ENCODE results near the gene NEDD4.

DNA sequence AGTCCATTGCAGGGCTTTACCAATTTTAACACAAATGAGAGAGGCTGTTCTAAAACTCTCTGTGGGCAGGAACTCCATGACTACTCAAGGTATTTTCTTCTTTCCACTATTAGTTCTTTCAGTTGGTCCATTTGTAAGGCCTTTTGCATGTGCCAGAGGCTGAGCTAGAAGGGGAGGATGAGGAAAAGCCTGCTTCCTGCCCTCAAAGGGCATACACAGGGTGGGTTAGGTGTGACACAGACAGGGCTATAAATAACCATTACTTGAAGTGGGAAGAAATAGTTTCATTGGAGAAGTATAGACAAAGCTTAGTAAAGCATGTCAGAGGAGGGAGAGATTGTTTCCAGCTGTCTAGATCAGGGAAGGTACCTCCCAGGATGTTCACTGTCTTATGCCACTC, 198.4 kb downstream of the NEDD4 start:
- TF ChIP-seq, protein P1, sequence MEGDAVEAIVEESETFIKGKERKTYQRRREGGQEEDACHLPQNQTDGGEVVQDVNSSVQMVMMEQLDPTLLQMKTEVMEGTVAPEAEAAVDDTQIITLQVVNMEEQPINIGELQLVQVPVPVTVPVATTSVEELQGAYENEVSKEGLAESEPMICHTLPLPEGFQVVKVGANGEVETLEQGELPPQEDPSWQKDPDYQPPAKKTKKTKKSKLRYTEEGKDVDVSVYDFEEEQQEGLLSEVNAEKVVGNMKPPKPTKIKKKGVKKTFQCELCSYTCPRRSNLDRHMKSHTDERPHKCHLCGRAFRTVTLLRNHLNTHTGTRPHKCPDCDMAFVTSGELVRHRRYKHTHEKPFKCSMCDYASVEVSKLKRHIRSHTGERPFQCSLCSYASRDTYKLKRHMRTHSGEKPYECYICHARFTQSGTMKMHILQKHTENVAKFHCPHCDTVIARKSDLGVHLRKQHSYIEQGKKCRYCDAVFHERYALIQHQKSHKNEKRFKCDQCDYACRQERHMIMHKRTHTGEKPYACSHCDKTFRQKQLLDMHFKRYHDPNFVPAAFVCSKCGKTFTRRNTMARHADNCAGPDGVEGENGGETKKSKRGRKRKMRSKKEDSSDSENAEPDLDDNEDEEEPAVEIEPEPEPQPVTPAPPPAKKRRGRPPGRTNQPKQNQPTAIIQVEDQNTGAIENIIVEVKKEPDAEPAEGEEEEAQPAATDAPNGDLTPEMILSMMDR (IDR thresholded peaks at IDR 0.05), result no peak
- no peak for TF ChIP-seq POLR2A (IDR thresholded peaks at IDR 0.05)

All from lower leg skin (tissue), 3 donors.